Panc1 (cell line): ENCODE data around the gene ARPC4. TPM values are rescaled to one million over a fixed set of nuclear protein-coding genes. Genes with fewer than 3 reads are reported as not detected.

ENCODE experiments used
- ATAC-seq: fragments of 200-7000 bp; cut with Tn5 transposase; 2 replicates; pipeline ENCODE4 v1.9.1; 2020; ENCODE audit warnings: mild to moderate bottlenecking, moderate library complexity
- BruUV-seq: library from RNA; stranded (reverse); fragments of 400-500 nt; replicated peaks from 2 replicates; lab custom pipeline; 2021; lab: Mats Ljungman, UMichigan
- CTCF ChIA-PET: fragments of 300-600 bp; sonication (Branson Sonifier 250); formaldehyde crosslinking; loops from one replicate; lab custom pipeline; 2022; ENCODE audit warnings: antibody characterized with exemption; lab: Charles Lee
- POLR2A ChIA-PET: fragments of 300-600 bp; sonication (Branson Sonifier 250); formaldehyde crosslinking; loops from one replicate; lab custom pipeline; 2022; ENCODE audit warnings: antibody characterized with exemption; lab: Charles Lee
- DNase-seq: peaks from one replicate; pipeline ENCODE4 v3.0.0-alpha.2; 2010; ENCODE audit warnings: low read depth, low spot score
- H3K27ac ChIP-seq: 2 replicates; pipeline ENCODE4 v1.5.1; 2011; ENCODE audit warnings: mild to moderate bottlenecking, low read length, inconsistent platforms
- H3K27me3 ChIP-seq: fragments of 200-500 bp; sonication (Bioruptor generic); 2 replicates; pipeline ENCODE4 v1.6.0; 2014; ENCODE audit warnings: low read length, inconsistent platforms; ENCODE audit not compliant: control insufficient read depth, insufficient read depth
- H3K36me3 ChIP-seq: fragments of 200-500 bp; sonication (Bioruptor generic); 2 replicates; pipeline ENCODE4 v1.5.1; 2014; ENCODE audit warnings: inconsistent platforms, mild to moderate bottlenecking, low read length, moderate library complexity; ENCODE audit not compliant: control insufficient read depth, insufficient read depth
- H3K4me1 ChIP-seq: 2 replicates; pipeline ENCODE4 v1.5.1; 2011; ENCODE audit warnings: inconsistent platforms, mild to moderate bottlenecking, low read length, moderate library complexity; ENCODE audit not compliant: control insufficient read depth, insufficient read depth
- H3K4me3 ChIP-seq, 2 experiments: 2 replicates each; pipeline ENCODE4 v1.5.1; 2011 to 2012; ENCODE audit warnings: low read depth in 2 of 2, low read length in 2 of 2, mild to moderate bottlenecking in 2 of 2, inconsistent platforms in 1 of 2, moderate library complexity in 1 of 2
- H3K9me3 ChIP-seq: fragments of 200-500 bp; sonication (Bioruptor generic); 2 replicates; pipeline ENCODE4 v1.5.1; 2014; ENCODE audit warnings: low read depth, mild to moderate bottlenecking, inconsistent platforms, low read length, moderate library complexity; ENCODE audit not compliant: control insufficient read depth, insufficient read depth
- CTCF ChIP-seq: fragments of 450-650 bp; IDR thresholded peaks from 2 replicates; pipeline ENCODE4 v1.5.1; 2017; ENCODE audit warnings: mild to moderate bottlenecking
- POLR2AphosphoS5 ChIP-seq: IDR thresholded peaks from 2 replicates; pipeline ENCODE4 v1.6.1; 2012; ENCODE audit warnings: mild to moderate bottlenecking, low read depth, low read length, moderate library complexity
- SIN3A ChIP-seq: IDR thresholded peaks from 2 replicates; pipeline ENCODE4 v1.6.1; 2012; ENCODE audit warnings: low read depth, mild to moderate bottlenecking, low read length, moderate library complexity, borderline replicate concordance; ENCODE audit not compliant: insufficient read depth
- TCF7L2 ChIP-seq: IDR thresholded peaks from 2 replicates; pipeline ENCODE4 v1.6.1; 2011; ENCODE audit warnings: mild to moderate bottlenecking, low read depth, low read length, inconsistent platforms
- in situ Hi-C: cut with HindIII; loops from 2 replicates; pipeline ENCODE4 v1.10.0; 2016; ENCODE audit warnings: low sequenced_read_pairs, low pct_unique_long_range_greater_than_20kb
- intact Hi-C: fragments of 100-400 bp; cut with micrococcal nuclease; formaldehyde crosslinking; loops from one replicate; pipeline ENCODE4 v1.10.0; 2022; ENCODE audit not compliant: unreplicated experiment
- total RNA-seq: library from RNA; stranded (reverse); gene quantifications from one replicate; pipeline ENCODE4 v1.2.1, GENCODE V29; 2021; ENCODE audit not compliant: unreplicated experiment
- TF ChIP-seq, protein P1 (sequence below), 2 experiments: IDR thresholded peaks; 2 replicates each; pipeline ENCODE4 v1.6.1; 2011 to 2012; ENCODE audit warnings: low read depth in 2 of 2, control low read depth in 1 of 2, low read length in 1 of 2, mild to moderate bottlenecking in 1 of 2, moderate library complexity in 1 of 2; ENCODE audit not compliant: insufficient read depth in 1 of 2

The ARPC4 gene
- total RNA-seq, 1 experiment from 2014 or later: 117 TPM

GRCh38 chr3:9754678-9755077 lies 38.2 kb upstream of the ARPC4 start:
- no peak for ATAC-seq
- CTCF ChIA-PET: no interaction called here
- in situ Hi-C loops: no loop called here

GRCh38 chr3:9757427-9757826 lies 35.5 kb upstream of the ARPC4 start:
- no peak for TF ChIP-seq POLR2AphosphoS5
- no peak for TF ChIP-seq CTCF
- TF ChIP-seq TCF7L2: no peak
- TF ChIP-seq, protein P1, sequence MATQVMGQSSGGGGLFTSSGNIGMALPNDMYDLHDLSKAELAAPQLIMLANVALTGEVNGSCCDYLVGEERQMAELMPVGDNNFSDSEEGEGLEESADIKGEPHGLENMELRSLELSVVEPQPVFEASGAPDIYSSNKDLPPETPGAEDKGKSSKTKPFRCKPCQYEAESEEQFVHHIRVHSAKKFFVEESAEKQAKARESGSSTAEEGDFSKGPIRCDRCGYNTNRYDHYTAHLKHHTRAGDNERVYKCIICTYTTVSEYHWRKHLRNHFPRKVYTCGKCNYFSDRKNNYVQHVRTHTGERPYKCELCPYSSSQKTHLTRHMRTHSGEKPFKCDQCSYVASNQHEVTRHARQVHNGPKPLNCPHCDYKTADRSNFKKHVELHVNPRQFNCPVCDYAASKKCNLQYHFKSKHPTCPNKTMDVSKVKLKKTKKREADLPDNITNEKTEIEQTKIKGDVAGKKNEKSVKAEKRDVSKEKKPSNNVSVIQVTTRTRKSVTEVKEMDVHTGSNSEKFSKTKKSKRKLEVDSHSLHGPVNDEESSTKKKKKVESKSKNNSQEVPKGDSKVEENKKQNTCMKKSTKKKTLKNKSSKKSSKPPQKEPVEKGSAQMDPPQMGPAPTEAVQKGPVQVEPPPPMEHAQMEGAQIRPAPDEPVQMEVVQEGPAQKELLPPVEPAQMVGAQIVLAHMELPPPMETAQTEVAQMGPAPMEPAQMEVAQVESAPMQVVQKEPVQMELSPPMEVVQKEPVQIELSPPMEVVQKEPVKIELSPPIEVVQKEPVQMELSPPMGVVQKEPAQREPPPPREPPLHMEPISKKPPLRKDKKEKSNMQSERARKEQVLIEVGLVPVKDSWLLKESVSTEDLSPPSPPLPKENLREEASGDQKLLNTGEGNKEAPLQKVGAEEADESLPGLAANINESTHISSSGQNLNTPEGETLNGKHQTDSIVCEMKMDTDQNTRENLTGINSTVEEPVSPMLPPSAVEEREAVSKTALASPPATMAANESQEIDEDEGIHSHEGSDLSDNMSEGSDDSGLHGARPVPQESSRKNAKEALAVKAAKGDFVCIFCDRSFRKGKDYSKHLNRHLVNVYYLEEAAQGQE (IDR thresholded peaks at IDR 0.05; ENCODE audit: insufficient read depth in 1 of 2, low read depth in 2 of 2, low read length in 1 of 2): no peak
- no peak for TF ChIP-seq SIN3A
- no peak overlapping the region for H3K4me3 ChIP-seq
- H3K9me3 ChIP-seq: no peaks in the 10 kb centered on the region
- no peak overlapping the region for H3K27ac ChIP-seq
- POLR2A ChIA-PET: no interaction called here
- H3K27me3 ChIP-seq: no peaks in the 10 kb centered on the region
- no peak for DNase-seq
- in situ Hi-C loops (no loop called here), intact Hi-C loops (no loop called here)
- no peak for ATAC-seq
- BruUV-seq: no TSS peak
- no peaks in the 10 kb centered on the region for H3K36me3 ChIP-seq
- CTCF ChIA-PET: no interaction called here
- H3K4me1 ChIP-seq: no peaks in the 10 kb centered on the region

More at GRCh38 chr3:9754678-9755077, 38.2 kb upstream of the ARPC4 start:
- POLR2A ChIA-PET: no interaction called here
- Histone ChIP-seq H3K36me3 (peaks cover 2% of the 10 kb centered on the region; the same call in 1 of the 2 replicates), H3K27me3 (no peaks in the 10 kb centered on the region), H3K4me3 (no peak overlapping the region), H3K27ac (no peak overlapping the region), H3K4me1 (peaks cover 7% of the 10 kb centered on the region; the same call in 1 of the 2 replicates), H3K9me3 (no peaks in the 10 kb centered on the region)
- no peak for TF ChIP-seq POLR2AphosphoS5
- no peak for TF ChIP-seq SIN3A
- TF ChIP-seq TCF7L2: no peak
- TF ChIP-seq CTCF: no peak
- TF ChIP-seq, protein P1 (IDR thresholded peaks at IDR 0.05; ENCODE audit: insufficient read depth in 1 of 2, low read depth in 2 of 2, low read length in 1 of 2): no peak
- DNase-seq: no peak
- intact Hi-C loops: no loop called here
- BruUV-seq: no TSS peak
